Tibial nerve (tissue), 4 donors: ENCODE results near the gene ANKRD37.

Experiments used
- EP300 ChIP-seq, 2 donors: sonication (generic); formaldehyde crosslinking; IDR thresholded peaks; one replicate each; pipeline ENCODE4 v1.6.1; 2017; ENCODE audit warnings: antibody characterized with exemption in 2 of 2, mild to moderate bottlenecking in 1 of 2
- POLR2A ChIP-seq, 2 donors: fragments of 450-650 bp; IDR thresholded peaks; one replicate each; pipeline ENCODE4 v1.6.1; 2017; ENCODE audit warnings: antibody characterized with exemption in 2 of 2, mild to moderate bottlenecking in 2 of 2, moderate library complexity in 2 of 2
- TF ChIP-seq, protein P1 (sequence below), 5 experiments: fragments of 200-600 bp in 3 of 5; fragments of 450-650 bp in 2 of 5; sonication (generic) in 3 of 5; IDR thresholded peaks; one replicate each; pipeline ENCODE4 v1.5.1; 2016 to 2019; ENCODE audit warnings: antibody characterized with exemption in 5 of 5, mild to moderate bottlenecking in 3 of 5, moderate library complexity in 2 of 5

DNA sequence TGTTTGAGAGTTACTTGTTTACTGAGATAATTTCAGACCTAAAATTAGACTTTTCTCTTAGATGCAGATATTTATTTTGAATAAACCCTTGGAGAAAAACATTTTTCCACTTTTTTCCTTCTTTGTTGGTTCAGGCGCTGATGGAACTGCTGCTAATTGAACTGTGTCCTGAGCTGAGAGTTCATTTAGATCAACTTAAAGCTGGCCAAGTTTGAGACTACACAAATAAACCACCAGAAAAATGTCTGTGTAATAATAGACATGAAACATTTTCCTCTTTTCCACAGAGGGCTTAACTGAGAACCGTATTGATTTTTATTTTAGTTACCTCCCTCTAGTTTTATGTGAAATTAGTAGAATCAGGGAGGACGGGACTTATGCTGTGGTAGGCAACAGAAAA is 33.4 kb upstream of the ANKRD37 start:
- TF ChIP-seq, protein P1, sequence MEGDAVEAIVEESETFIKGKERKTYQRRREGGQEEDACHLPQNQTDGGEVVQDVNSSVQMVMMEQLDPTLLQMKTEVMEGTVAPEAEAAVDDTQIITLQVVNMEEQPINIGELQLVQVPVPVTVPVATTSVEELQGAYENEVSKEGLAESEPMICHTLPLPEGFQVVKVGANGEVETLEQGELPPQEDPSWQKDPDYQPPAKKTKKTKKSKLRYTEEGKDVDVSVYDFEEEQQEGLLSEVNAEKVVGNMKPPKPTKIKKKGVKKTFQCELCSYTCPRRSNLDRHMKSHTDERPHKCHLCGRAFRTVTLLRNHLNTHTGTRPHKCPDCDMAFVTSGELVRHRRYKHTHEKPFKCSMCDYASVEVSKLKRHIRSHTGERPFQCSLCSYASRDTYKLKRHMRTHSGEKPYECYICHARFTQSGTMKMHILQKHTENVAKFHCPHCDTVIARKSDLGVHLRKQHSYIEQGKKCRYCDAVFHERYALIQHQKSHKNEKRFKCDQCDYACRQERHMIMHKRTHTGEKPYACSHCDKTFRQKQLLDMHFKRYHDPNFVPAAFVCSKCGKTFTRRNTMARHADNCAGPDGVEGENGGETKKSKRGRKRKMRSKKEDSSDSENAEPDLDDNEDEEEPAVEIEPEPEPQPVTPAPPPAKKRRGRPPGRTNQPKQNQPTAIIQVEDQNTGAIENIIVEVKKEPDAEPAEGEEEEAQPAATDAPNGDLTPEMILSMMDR (IDR thresholded peaks at IDR 0.05) = no peak
- TF ChIP-seq POLR2A (IDR thresholded peaks at IDR 0.05) (no peak), EP300 (IDR thresholded peaks at IDR 0.05) (no peak)
